Mesenchymal stem cell (in vitro differentiated cells and primary cell): Measurements from ENCODE around the gene B4GALT4.
"Not testable (repeated sequence)": the region's sequence is repeated elsewhere in the genome, so short reads cannot be mapped to it uniquely, and the experiment has no call there.

Experiments used
- DNase-seq: peaks from one replicate; pipeline ENCODE4 v3.0.0-alpha.2; 2013
- H2AFZ ChIP-seq: one replicate; pipeline ENCODE4 v1.6.1; 2013; ENCODE audit warnings: low read depth, mild to moderate bottlenecking, control low read depth, inconsistent platforms, low read length, moderate library complexity
- H2AK5ac ChIP-seq: 2 replicates; pipeline ENCODE4 v1.6.1; 2013; ENCODE audit warnings: low read length, moderate library complexity, mild to moderate bottlenecking, inconsistent platforms; ENCODE audit not compliant: severe bottlenecking
- H2BK120ac ChIP-seq: one replicate; pipeline ENCODE4 v1.6.1; 2013; ENCODE audit warnings: low read depth, mild to moderate bottlenecking, inconsistent platforms, low read length, moderate library complexity
- H2BK12ac ChIP-seq, 2 experiments: one replicate each; pipeline ENCODE4 v1.6.1; 2013; ENCODE audit warnings: inconsistent platforms in 2 of 2, low read length in 2 of 2, mild to moderate bottlenecking in 2 of 2, moderate library complexity in 2 of 2, control low read depth in 1 of 2
- H2BK15ac ChIP-seq: one replicate; pipeline ENCODE4 v1.6.1; 2013; ENCODE audit warnings: mild to moderate bottlenecking, low read depth, inconsistent platforms; ENCODE audit not compliant: poor library complexity, severe bottlenecking
- H2BK5ac ChIP-seq: 2 replicates; pipeline ENCODE4 v1.6.1; 2013; ENCODE audit warnings: low read depth, mild to moderate bottlenecking, low read length, control low read depth, inconsistent platforms; ENCODE audit not compliant: poor library complexity, severe bottlenecking
- H3K14ac ChIP-seq, 2 experiments: one replicate each; pipeline ENCODE4 v1.6.1; 2013; ENCODE audit warnings: inconsistent platforms in 2 of 2, low read length in 2 of 2, control low read depth in 1 of 2, mild to moderate bottlenecking in 1 of 2, moderate library complexity in 1 of 2
- H3K18ac ChIP-seq, 2 experiments: one replicate each; pipeline ENCODE4 v1.6.1; 2013; ENCODE audit warnings: inconsistent platforms in 2 of 2, low read length in 2 of 2, control low read depth in 1 of 2, low read depth in 1 of 2, mild to moderate bottlenecking in 1 of 2
- H3K23ac ChIP-seq, 2 experiments: one replicate each; pipeline ENCODE4 v1.6.1; 2013; ENCODE audit warnings: inconsistent platforms in 2 of 2, low read length in 2 of 2, mild to moderate bottlenecking in 2 of 2, moderate library complexity in 2 of 2, control low read depth in 1 of 2
- H3K27ac ChIP-seq: 2 replicates; pipeline ENCODE4 v1.5.1; 2013; ENCODE audit warnings: mild to moderate bottlenecking, moderate library complexity, low read length, control low read depth, inconsistent platforms; ENCODE audit not compliant: poor library complexity, severe bottlenecking
- H3K27me3 ChIP-seq, 2 experiments: 2 replicates each; pipeline versions ENCODE4 v1.6.1 to v1.7.0; 2013; ENCODE audit warnings: low read length in 2 of 2, mild to moderate bottlenecking in 2 of 2, moderate library complexity in 2 of 2, control low read depth in 1 of 2, inconsistent platforms in 1 of 2; ENCODE audit not compliant: control insufficient read depth in 1 of 2, insufficient read depth in 1 of 2
- H3K36me3 ChIP-seq, 2 experiments: 2 replicates each; pipeline versions ENCODE4 v1.6.1 to v1.7.0; 2013; ENCODE audit warnings: low read length in 2 of 2, control low read depth in 1 of 2, inconsistent platforms in 1 of 2, low read depth in 1 of 2, mild to moderate bottlenecking in 1 of 2; ENCODE audit not compliant: insufficient read depth in 2 of 2, control insufficient read depth in 1 of 2
- H3K4ac ChIP-seq, 2 experiments: one replicate each; pipeline ENCODE4 v1.6.1; 2013; ENCODE audit warnings: inconsistent platforms in 2 of 2, low read length in 2 of 2, mild to moderate bottlenecking in 2 of 2, moderate library complexity in 2 of 2, control low read depth in 1 of 2, low read depth in 1 of 2
- H3K4me1 ChIP-seq: 2 replicates; pipeline ENCODE4 v1.6.1; 2013; ENCODE audit warnings: low read depth, low read length, control low read depth; ENCODE audit not compliant: control insufficient read depth, insufficient read depth
- H3K4me2 ChIP-seq: 2 replicates; pipeline ENCODE4 v1.6.1; 2013; ENCODE audit warnings: low read length, mild to moderate bottlenecking, inconsistent platforms; ENCODE audit not compliant: poor library complexity, severe bottlenecking
- H3K4me3 ChIP-seq, 2 experiments: 2 replicates each; pipeline versions ENCODE4 v1.5.1 to v1.7.0; 2013; ENCODE audit warnings: low read length in 2 of 2, mild to moderate bottlenecking in 2 of 2, control low read depth in 1 of 2, low read depth in 1 of 2; ENCODE audit not compliant: insufficient read depth in 1 of 2
- H3K79me1 ChIP-seq: replicated peaks from 2 replicates; pipeline ENCODE4 v1.6.1; 2013; ENCODE audit warnings: mild to moderate bottlenecking, control low read depth, low read length, inconsistent platforms; ENCODE audit not compliant: poor library complexity, severe bottlenecking
- H3K9ac ChIP-seq: 2 replicates; pipeline ENCODE4 v1.7.0; 2013; ENCODE audit warnings: mild to moderate bottlenecking, low read length, moderate library complexity
- H3K9me3 ChIP-seq: 2 replicates; pipeline ENCODE4 v1.7.0; 2013; ENCODE audit warnings: mild to moderate bottlenecking, low read length; ENCODE audit not compliant: control insufficient read depth
- H4K8ac ChIP-seq: one replicate; pipeline ENCODE4 v1.6.1; 2013; ENCODE audit warnings: inconsistent platforms, mild to moderate bottlenecking, low read length, moderate library complexity
- H4K91ac ChIP-seq: one replicate; pipeline ENCODE4 v1.6.1; 2013; ENCODE audit warnings: mild to moderate bottlenecking, low read length, inconsistent platforms
- WGBS: methylation state at CpG from one replicate; pipeline ENCODE4 v1.1.7; 2013; ENCODE audit warnings: mixed read lengths; 5-methylcytosine and 5-hydroxymethylcytosine counted together

The B4GALT4 gene

DNA sequence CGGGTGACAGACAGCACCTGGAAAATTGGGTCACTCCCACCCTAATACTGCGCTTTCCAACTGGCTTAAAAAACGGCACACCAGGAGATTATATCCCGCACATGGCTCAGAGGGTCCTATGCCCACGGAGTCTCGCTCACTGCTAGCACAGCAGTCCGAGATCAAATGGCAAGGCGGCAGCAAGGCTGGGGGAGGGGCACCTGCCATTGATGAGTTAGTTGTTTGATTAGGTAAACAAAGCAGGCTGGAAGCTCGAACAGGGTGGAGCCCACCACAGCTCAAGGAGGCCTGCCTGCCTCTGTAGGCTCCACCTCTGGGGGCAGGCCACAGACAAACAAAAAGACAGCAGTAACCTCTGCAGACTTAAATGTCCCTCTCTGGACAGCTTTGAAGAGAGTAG is 75.9 kb downstream of the B4GALT4 start:
- not testable (repeated sequence) for H3K36me3 ChIP-seq, H2BK5ac ChIP-seq, H3K4me3 ChIP-seq, DNase-seq, H2AFZ ChIP-seq, H3K79me1 ChIP-seq, H3K27me3 ChIP-seq, H3K9ac ChIP-seq, H3K4me1 ChIP-seq, H2BK15ac ChIP-seq, H2BK120ac ChIP-seq, H3K23ac ChIP-seq, H3K9me3 ChIP-seq, H3K14ac ChIP-seq, H4K8ac ChIP-seq, H3K4me2 ChIP-seq, H3K4ac ChIP-seq, H2AK5ac ChIP-seq, H3K27ac ChIP-seq, H3K18ac ChIP-seq, H4K91ac ChIP-seq, H2BK12ac ChIP-seq
- WGBS, result 76% methylated on average over 9 of the region's 9 CpGs
